ENCODE data around the gene HOXB4. TPM values are rescaled to one million over a fixed set of nuclear protein-coding genes. Genes with fewer than 3 reads are reported as not detected.

Gene HOXB4
- total RNA-seq, 2 experiments from 2014 or later: 0.16 to 0.17 TPM

DNA sequence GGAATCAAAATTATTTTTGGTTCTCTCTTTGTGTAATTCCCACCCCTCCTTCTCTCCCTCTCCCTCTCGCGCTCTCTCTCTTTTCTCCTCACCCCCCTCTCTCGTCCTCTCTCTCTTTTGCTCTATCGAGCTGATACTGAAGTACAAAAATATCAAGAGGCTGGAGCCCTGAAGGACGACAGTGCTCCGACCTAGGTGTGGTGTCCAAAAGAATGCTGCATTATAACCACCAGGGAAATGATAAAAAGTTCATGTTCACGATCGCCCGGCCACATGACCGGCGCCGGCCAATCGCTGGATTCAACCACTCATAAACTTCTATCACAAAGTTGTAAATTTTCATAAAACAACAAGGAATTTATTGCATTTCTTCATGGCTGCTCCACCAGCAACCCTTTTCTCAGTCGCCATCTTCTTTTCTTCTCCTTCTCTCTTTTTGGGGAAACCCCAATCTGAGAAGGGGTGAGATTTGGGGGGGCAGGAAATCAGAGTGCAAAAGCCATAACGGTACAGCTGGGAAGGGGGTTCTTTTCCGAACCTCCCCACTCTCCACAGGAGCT is 26.7 kb upstream of the HOXB4 start, which contains the start of gene HOXB6:
Gene HOXB6 (minus strand): TSS at position 217 of the 560 bp plus-strand sequence. CDS start 6,836 bp downstream, outside the sequence.
- H3K4me1 ChIP-seq (ENCODE audit: insufficient read depth, low read length): peaks cover 30% of the 10 kb centered on the region
- Mint-ChIP-seq H3K4me3 (no peak within 1 kb of the TSS), H3K27me3 (peaks cover 95% of the 10 kb centered on the region), H3K9me3 (no peaks in the 10 kb centered on the region), H3K36me3 (ENCODE audit: low read depth) (no peaks in the 10 kb centered on the region), H3K4me1 (ENCODE audit: low read depth) (peaks cover 18% of the 10 kb centered on the region), H3K27ac (no peak within 1 kb of the TSS)
- CTCF ChIA-PET: interaction anchor here (1.0 kb wide), 1 partner anchor 8 kb away, joined by 3 read pairs; no protein-coding TSS in a partner anchor
- TF ChIP-seq, protein P1, sequence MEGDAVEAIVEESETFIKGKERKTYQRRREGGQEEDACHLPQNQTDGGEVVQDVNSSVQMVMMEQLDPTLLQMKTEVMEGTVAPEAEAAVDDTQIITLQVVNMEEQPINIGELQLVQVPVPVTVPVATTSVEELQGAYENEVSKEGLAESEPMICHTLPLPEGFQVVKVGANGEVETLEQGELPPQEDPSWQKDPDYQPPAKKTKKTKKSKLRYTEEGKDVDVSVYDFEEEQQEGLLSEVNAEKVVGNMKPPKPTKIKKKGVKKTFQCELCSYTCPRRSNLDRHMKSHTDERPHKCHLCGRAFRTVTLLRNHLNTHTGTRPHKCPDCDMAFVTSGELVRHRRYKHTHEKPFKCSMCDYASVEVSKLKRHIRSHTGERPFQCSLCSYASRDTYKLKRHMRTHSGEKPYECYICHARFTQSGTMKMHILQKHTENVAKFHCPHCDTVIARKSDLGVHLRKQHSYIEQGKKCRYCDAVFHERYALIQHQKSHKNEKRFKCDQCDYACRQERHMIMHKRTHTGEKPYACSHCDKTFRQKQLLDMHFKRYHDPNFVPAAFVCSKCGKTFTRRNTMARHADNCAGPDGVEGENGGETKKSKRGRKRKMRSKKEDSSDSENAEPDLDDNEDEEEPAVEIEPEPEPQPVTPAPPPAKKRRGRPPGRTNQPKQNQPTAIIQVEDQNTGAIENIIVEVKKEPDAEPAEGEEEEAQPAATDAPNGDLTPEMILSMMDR (IDR thresholded peaks at IDR 0.05): no peak
- no peak within 1 kb of the TSS for H3K27ac ChIP-seq (ENCODE audit: low read depth in 1 of 2, low read length in 2 of 2)
- no peak for ATAC-seq (ENCODE audit: poor library complexity)
- intact Hi-C loops (cut with DNase I, micrococcal nuclease): no loop called here
- no peak for DNase-seq
- H3K9me3 ChIP-seq (ENCODE audit: control insufficient read depth in 1 of 2, insufficient read depth in 1 of 2, low read length in 2 of 2): peaks cover 0 to 19% of the 10 kb centered on the region in 2 experiments
- no peak within 1 kb of the TSS for H3K4me3 ChIP-seq (ENCODE audit: low read length)
- H3K27me3 ChIP-seq (ENCODE audit: control insufficient read depth in 1 of 2, insufficient read depth in 2 of 2, low read length in 2 of 2): peaks cover 84 to 85% of the 10 kb centered on the region in 2 experiments
- H3K36me3 ChIP-seq (ENCODE audit: insufficient read depth, low read length): no peaks in the 10 kb centered on the region
- POLR2A ChIA-PET: no interaction called here

- Histone ChIP-seq H3K36me3 (ENCODE audit: insufficient read depth, low read length) (no peaks in the 10 kb centered on the region), H3K27me3 (ENCODE audit: control insufficient read depth in 1 of 2, insufficient read depth in 2 of 2, low read length in 2 of 2) (peaks cover 84 to 85% of the 10 kb centered on the region in 2 experiments), H3K9me3 (ENCODE audit: control insufficient read depth in 1 of 2, insufficient read depth in 1 of 2, low read length in 2 of 2) (peaks cover 0 to 19% of the 10 kb centered on the region in 2 experiments), H3K4me3 (ENCODE audit: low read length) (no peak overlapping the region), H3K4me1 (ENCODE audit: insufficient read depth, low read length) (peaks cover 27% of the 10 kb centered on the region), H3K27ac (ENCODE audit: low read depth in 1 of 2, low read length in 2 of 2) (no peak overlapping the region)
- intact Hi-C loops (cut with DNase I, micrococcal nuclease): no loop called here
- H3K27me3 Mint-ChIP-seq: peaks cover 95% of the 10 kb centered on the region
- no peak overlapping the region for H3K27ac Mint-ChIP-seq
- TF ChIP-seq, protein P1 (IDR thresholded peaks at IDR 0.05): no peak
- H3K9me3 Mint-ChIP-seq: no peaks in the 10 kb centered on the region
- DNase-seq: no peak
- H3K4me3 Mint-ChIP-seq: no peak overlapping the region
- peaks cover 18% of the 10 kb centered on the region for H3K4me1 Mint-ChIP-seq (ENCODE audit: low read depth)
- POLR2A ChIA-PET: no interaction called here
- no peak for ATAC-seq (ENCODE audit: poor library complexity)
- H3K36me3 Mint-ChIP-seq (ENCODE audit: low read depth): no peaks in the 10 kb centered on the region
- CTCF ChIA-PET: interaction anchor here (1.0 kb wide), 1 partner anchor 9 kb away, joined by 3 read pairs; no protein-coding TSS in a partner anchor
These were observed 26.0 kb upstream of the HOXB4 start for GRCh38 chr17:48603959-48604769.

DNA sequence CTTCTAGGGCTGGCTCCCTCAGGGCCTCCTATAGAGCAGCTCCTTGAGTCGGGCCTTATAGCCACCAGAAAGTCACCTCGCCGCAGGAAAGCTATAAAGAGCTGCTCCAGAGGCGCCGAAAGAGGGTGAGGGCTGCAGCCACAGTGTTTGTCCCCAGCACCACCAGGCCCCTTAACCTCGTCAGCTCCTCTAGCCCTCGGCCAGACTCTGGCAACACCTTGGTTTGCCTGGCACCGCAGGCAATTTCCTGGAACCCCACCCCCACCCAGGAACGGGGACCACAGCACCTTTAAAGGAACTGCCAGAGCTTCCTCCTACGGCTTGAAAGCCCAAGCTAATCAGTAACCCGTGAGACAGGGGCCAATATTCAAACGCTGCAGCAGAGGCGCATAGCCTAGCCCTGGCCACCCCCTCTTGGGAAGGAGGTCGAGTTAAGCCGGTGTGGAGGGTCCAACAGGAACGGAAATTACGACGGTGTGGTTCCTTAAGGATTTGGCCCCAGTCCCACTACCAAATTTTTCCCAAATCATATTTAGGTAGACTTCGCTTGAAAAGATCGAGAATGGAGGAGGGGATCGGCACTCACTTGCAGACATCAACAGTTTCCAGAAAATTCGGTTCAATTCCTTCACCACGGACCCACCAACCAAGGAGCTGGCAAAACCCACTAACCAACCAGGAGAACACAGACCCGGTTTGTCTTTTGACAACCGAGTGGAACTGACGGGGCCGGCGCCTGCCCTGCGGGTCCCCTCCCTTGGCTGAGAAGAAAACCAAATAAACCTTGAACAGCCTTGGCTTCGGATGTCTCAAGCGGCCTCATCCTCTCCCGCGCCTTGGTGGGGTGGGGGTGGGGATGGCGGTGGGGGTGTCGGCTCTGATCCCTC is 23.6 kb upstream of the HOXB4 start:
- Histone ChIP-seq H3K36me3 (ENCODE audit: insufficient read depth, low read length) (no peaks in the 10 kb centered on the region), H3K27me3 (ENCODE audit: control insufficient read depth in 1 of 2, insufficient read depth in 2 of 2, low read length in 2 of 2) (peaks cover 94 to 96% of the 10 kb centered on the region in 2 experiments), H3K27ac (ENCODE audit: low read depth in 1 of 2, low read length in 2 of 2) (no peak overlapping the region), H3K4me1 (ENCODE audit: insufficient read depth, low read length) (peaks cover 44% of the 10 kb centered on the region), H3K4me3 (ENCODE audit: low read length) (no peak overlapping the region), H3K9me3 (ENCODE audit: control insufficient read depth in 1 of 2, insufficient read depth in 1 of 2, low read length in 2 of 2) (peaks cover 0 to 30% of the 10 kb centered on the region in 2 experiments)
- peaks cover 38% of the 10 kb centered on the region for H3K4me1 Mint-ChIP-seq (ENCODE audit: low read depth)
- ATAC-seq (ENCODE audit: poor library complexity) (no peak), DNase-seq (no peak)
- no peaks in the 10 kb centered on the region for H3K9me3 Mint-ChIP-seq
- TF ChIP-seq, protein P1 (IDR thresholded peaks at IDR 0.05): no peak
- CTCF ChIA-PET: interaction anchor here (0.7 to 1.0 kb wide), 2 partner anchors 108 to 250 kb away, joined by 3 read pairs; no protein-coding TSS in a partner anchor
- no peak overlapping the region for H3K4me3 Mint-ChIP-seq
- intact Hi-C loops (cut with DNase I, micrococcal nuclease): no loop called here
- H3K27ac Mint-ChIP-seq: no peak overlapping the region
- POLR2A ChIA-PET: interaction anchor here (0.6 kb wide), 2 partner anchors 8 to 423 kb away, joined by 3 read pairs; no protein-coding TSS in a partner anchor
- H3K27me3 Mint-ChIP-seq: peaks cover 97% of the 10 kb centered on the region
- H3K36me3 Mint-ChIP-seq (ENCODE audit: low read depth): no peaks in the 10 kb centered on the region
